Endothelial cell of umbilical vein (primary cell): Measurements from ENCODE around the gene RPL18A. TPM values are rescaled to one million over a fixed set of nuclear protein-coding genes. Genes with fewer than 3 reads are reported as not detected.

Experiments used
- BruUV-seq: library from RNA; stranded (reverse); fragments of 400-500 nt; replicated peaks from 2 replicates; lab custom pipeline; 2021; lab: Mats Ljungman, UMichigan
- CTCF ChIA-PET: fragments of 300-600, 350-600 bp; sonication (Branson Sonifier 250); formaldehyde crosslinking; loops from one replicate; lab custom pipeline; 2021; ENCODE audit warnings: antibody characterized with exemption, inconsistent platforms; lab: Charles Lee
- POLR2A ChIA-PET: fragments of 300-600, 350-600 bp; sonication (Branson Sonifier 250); formaldehyde crosslinking; loops from one replicate; lab custom pipeline; 2021; ENCODE audit warnings: antibody characterized with exemption, inconsistent platforms; lab: Charles Lee
- DNase-seq: peaks from one replicate; pipeline ENCODE4 v3.0.0-alpha.2; 2011; ENCODE audit warnings: low read depth, low spot score
- FAIRE-seq: peaks from 2 replicates; lab custom pipeline; 2011; peaks lifted over from hg19 to GRCh38; lab: Jason Lieb, UNC
- H2AFZ ChIP-seq: 2 replicates; pipeline ENCODE4 v1.6.0; 2012; ENCODE audit warnings: low read depth, low read length, control low read depth, inconsistent platforms
- H3K27ac ChIP-seq: 2 replicates; pipeline ENCODE4 v1.5.1; 2011; ENCODE audit warnings: low read depth, mild to moderate bottlenecking, control low read depth, low read length, moderate library complexity; ENCODE audit not compliant: insufficient read depth
- H3K27me3 ChIP-seq, 2 experiments: 2 replicates each; pipeline versions ENCODE4 v1.6.0 to v1.6.1; 2011; ENCODE audit warnings: low read length in 2 of 2, mixed read lengths in 1 of 2; ENCODE audit not compliant: control insufficient read depth in 2 of 2, insufficient read depth in 2 of 2
- H3K36me3 ChIP-seq, 2 experiments: 2 replicates in 1 of 2; 3 replicates in 1 of 2; pipeline ENCODE4 v1.5.1; 2011; ENCODE audit warnings: low read length in 2 of 2, mild to moderate bottlenecking in 1 of 2, moderate library complexity in 1 of 2; ENCODE audit not compliant: control insufficient read depth in 2 of 2, insufficient read depth in 2 of 2; ENCODE audit errors: extremely low read depth in 1 of 2
- H3K4me1 ChIP-seq: 3 replicates; pipeline ENCODE4 v1.5.1; 2011; ENCODE audit warnings: mild to moderate bottlenecking, low read length; ENCODE audit not compliant: control insufficient read depth, insufficient read depth; ENCODE audit errors: extremely low read depth
- H3K4me2 ChIP-seq: 2 replicates; pipeline ENCODE4 v1.6.1; 2011; ENCODE audit warnings: low read length, control low read depth, mixed read lengths; ENCODE audit not compliant: insufficient read depth
- H3K4me3 ChIP-seq, 3 experiments: fragments of 200-600 bp in 1 of 3; sonication (generic), shearing (Covaris generic) in 1 of 3; replicated peaks in 1 of 3; 2 replicates each; pipeline ENCODE4 v1.5.1; 2011 to 2016; ENCODE audit warnings: control low read depth in 3 of 3, low read length in 3 of 3, mild to moderate bottlenecking in 2 of 3, inconsistent platforms in 1 of 3, low read depth in 1 of 3, moderate library complexity in 1 of 3; ENCODE audit not compliant: insufficient read depth in 1 of 3
- H3K79me2 ChIP-seq: 2 replicates; pipeline ENCODE4 v1.6.0; 2012; ENCODE audit warnings: low read length, inconsistent platforms; ENCODE audit not compliant: control insufficient read depth, insufficient read depth
- H3K9ac ChIP-seq: replicated peaks from 2 replicates; pipeline ENCODE3; 2011; ENCODE audit warnings: low read length, control low read depth; ENCODE audit not compliant: insufficient read depth; ENCODE audit errors: extremely low read depth
- H3K9me1 ChIP-seq: replicated peaks from 3 replicates; pipeline ENCODE4 v1.6.0; 2011; ENCODE audit warnings: mild to moderate bottlenecking, low read length; ENCODE audit not compliant: control insufficient read depth, insufficient read depth; ENCODE audit errors: extremely low read depth
- H3K9me3 ChIP-seq: replicated peaks from 2 replicates; pipeline ENCODE4 v1.5.1; 2012; ENCODE audit warnings: low read length, inconsistent platforms; ENCODE audit not compliant: control insufficient read depth, insufficient read depth
- H4K20me1 ChIP-seq: replicated peaks from 2 replicates; pipeline ENCODE3; 2011; ENCODE audit warnings: mild to moderate bottlenecking, low read length; ENCODE audit not compliant: control insufficient read depth, insufficient read depth; ENCODE audit errors: extremely low read depth
- CTCF ChIP-seq, 2 donors: IDR thresholded peaks; 1 replicate in 1 of 2; 2 replicates in 1 of 2; pipeline ENCODE4 v1.5.1; 2011; ENCODE audit warnings: low read length in 2 of 2, mild to moderate bottlenecking in 2 of 2, moderate library complexity in 2 of 2, control low read depth in 1 of 2, inconsistent platforms in 1 of 2, low read depth in 1 of 2; ENCODE audit not compliant: insufficient read depth in 1 of 2; ENCODE audit errors: extremely low read depth in 1 of 2
- EZH2 ChIP-seq: IDR thresholded peaks from 2 replicates; pipeline ENCODE4 v1.6.1; 2012; ENCODE audit warnings: borderline replicate concordance, low read depth, mild to moderate bottlenecking, moderate library complexity, low read length, inconsistent platforms; ENCODE audit not compliant: severe bottlenecking
- FOS ChIP-seq: IDR thresholded peaks from 2 replicates; pipeline ENCODE4 v1.6.1; 2011; ENCODE audit warnings: mild to moderate bottlenecking, low read length, moderate library complexity, borderline replicate concordance; ENCODE audit not compliant: insufficient read depth
- GATA2 ChIP-seq: IDR thresholded peaks from 2 replicates; pipeline ENCODE4 v1.7.0; 2011; ENCODE audit warnings: low read depth, mild to moderate bottlenecking, moderate library complexity, mixed read lengths, low read length; ENCODE audit not compliant: insufficient read length, insufficient read depth
- JUN ChIP-seq: IDR thresholded peaks from 2 replicates; pipeline ENCODE4 v1.6.1; 2011; ENCODE audit warnings: borderline replicate concordance, low read depth; ENCODE audit not compliant: insufficient read length, insufficient read depth
- MAX ChIP-seq: IDR thresholded peaks from 2 replicates; pipeline ENCODE4 v1.6.1; 2011; ENCODE audit not compliant: insufficient read depth, insufficient read length
- MYC ChIP-seq: IDR thresholded peaks from one replicate; pipeline ENCODE4 v1.6.1; 2011; ENCODE audit warnings: mild to moderate bottlenecking, low read depth, low read length
- POLR2A ChIP-seq: IDR thresholded peaks from 2 replicates; pipeline ENCODE4 v1.6.1; 2012; ENCODE audit warnings: low read depth, mild to moderate bottlenecking, control low read depth, low read length
- POLR2AphosphoS5 ChIP-seq: IDR thresholded peaks from 2 replicates; pipeline ENCODE4 v1.6.1; 2012; ENCODE audit warnings: low read depth, mild to moderate bottlenecking, control low read depth, low read length, moderate library complexity; ENCODE audit not compliant: insufficient read depth
- dilution Hi-C: fragments of 300-500 bp; cut with MboI; formaldehyde crosslinking; loops from one replicate; pipeline ENCODE4 v1.15.0; 2019; ENCODE audit warnings: low sequenced_read_pairs; ENCODE audit not compliant: extremely low pct_ligation_motif_present
- intact Hi-C: fragments of 100-400 bp; cut with micrococcal nuclease; formaldehyde crosslinking; loops from one replicate; pipeline ENCODE4 v1.10.0; 2022
- polyA plus RNA-seq, 4 experiments: library from polyadenylated mRNA; depleted of rRNA in 3 of 4; stranded (reverse) in 3 of 4; unstranded in 1 of 4; fragments of >200 nt; gene quantifications; 2 replicates each; pipeline versions ENCODE4 v1.2.1 to v1.2.3, GENCODE V29; 2011 to 2012; ENCODE audit warnings: missing spikeins in 1 of 4
- total RNA-seq: library from RNA; stranded (reverse); gene quantifications from 2 replicates; pipeline ENCODE4 v1.2.3, GENCODE V29; 2021

Gene RPL18A
- total and polyA plus RNA-seq, 2 donors (not counting 3 experiments of a cell fraction or from before 2014, with no cell fraction given), result 1,970 to 2,869 TPM

- Histone ChIP-seq H3K36me3 (no peaks in the 10 kb centered on the region), H2AFZ (no peak overlapping the region), H3K27me3 (no peaks in the 10 kb centered on the region), H3K4me1 (no peaks in the 10 kb centered on the region), H3K9me3 (no peaks in the 10 kb centered on the region), H3K79me2 (no peaks in the 10 kb centered on the region), H3K4me2 (no peak overlapping the region), H3K9ac (no peak overlapping the region), H3K9me1 (no peaks in the 10 kb centered on the region), H4K20me1 (no peaks in the 10 kb centered on the region), H3K27ac (no peak overlapping the region), H3K4me3 (no peak overlapping the region)
- FAIRE-seq (peak; percentile 37), DNase-seq (peak; percentile 44)
- no peak for TF ChIP-seq CTCF (IDR thresholded peaks at IDR 0.05; ENCODE audit: extremely low read depth in 1 of 2, insufficient read depth in 1 of 2, low read depth in 1 of 2, low read length in 2 of 2)
- no peak for TF ChIP-seq EZH2
- TF ChIP-seq FOS, result no peak
- CTCF ChIA-PET, result interaction anchor here (0.8 to 1.0 kb wide), 3 partner anchors 10 to 123 kb away, joined by 3 to 6 read pairs (median 4); partner anchors contain the start of gene CCDC124
- intact Hi-C loops (no loop called here), dilution Hi-C loops (no loop called here)
- POLR2A ChIA-PET, result interaction anchor here (0.6 kb wide), 1 partner anchor 19 kb away, joined by 3 read pairs; no protein-coding TSS in a partner anchor
- BruUV-seq, result no TSS peak
Measured at GRCh38 chr19:17889609-17890214, 30.0 kb downstream of the RPL18A start.

GRCh38 chr19:17893766-17894165, 34.1 kb downstream of the RPL18A start:
- FAIRE-seq, result no peak
- DNase-seq, result no peak

More at GRCh38 chr19:17893766-17894165, 34.1 kb downstream of the RPL18A start:
- Histone ChIP-seq H3K9me3 (no peaks in the 10 kb centered on the region), H2AFZ (no peak overlapping the region), H3K4me1 (no peaks in the 10 kb centered on the region), H3K9ac (no peak overlapping the region), H4K20me1 (no peaks in the 10 kb centered on the region), H3K4me2 (no peak overlapping the region), H3K27ac (no peak overlapping the region), H3K27me3 (no peaks in the 10 kb centered on the region), H3K4me3 (no peak overlapping the region), H3K36me3 (no peaks in the 10 kb centered on the region), H3K9me1 (no peaks in the 10 kb centered on the region), H3K79me2 (no peaks in the 10 kb centered on the region)
- TF ChIP-seq MYC (no peak), POLR2AphosphoS5 (no peak), MAX (no peak), CTCF (IDR thresholded peaks at IDR 0.05; ENCODE audit: extremely low read depth in 1 of 2, insufficient read depth in 1 of 2, low read depth in 1 of 2, low read length in 2 of 2) (no peak), POLR2A (no peak), JUN (no peak), EZH2 (no peak), GATA2 (no peak), FOS (no peak)
- CTCF ChIA-PET, result interaction anchor here (1.2 kb wide), 1 partner anchor 12 kb away, joined by 6 read pairs; no protein-coding TSS in a partner anchor
- BruUV-seq, result no TSS peak
- intact Hi-C loops (no loop called here), dilution Hi-C loops (no loop called here)
- POLR2A ChIA-PET, result interaction anchor here (0.6 kb wide), 2 partner anchors 34 to 475 kb away, joined by 3 to 4 read pairs; no protein-coding TSS in a partner anchor
